Fibroblast of the aortic adventitia (primary cell): Measurements from ENCODE around the gene OMP. TPM values are rescaled to one million over a fixed set of nuclear protein-coding genes. Genes with fewer than 3 reads are reported as not detected.

ENCODE experiments used
- DNase-seq: peaks from one replicate; pipeline ENCODE4 v3.0.0-alpha.2; 2010; ENCODE audit warnings: low read depth
- H3K4me3 ChIP-seq: 2 replicates; pipeline ENCODE4 v1.5.1; 2011; ENCODE audit warnings: low read depth, mild to moderate bottlenecking, control low read depth, low read length, moderate library complexity
- total RNA-seq: library from RNA; depleted of rRNA; stranded (reverse); fragments of >200 nt; gene quantifications from 2 replicates; pipeline ENCODE4 v1.2.3, GENCODE V29; 2012; ENCODE audit warnings: low replicate concordance
- TF ChIP-seq, protein P1 (sequence below): IDR thresholded peaks from 2 replicates; pipeline ENCODE4 v1.5.1; 2011; ENCODE audit warnings: mild to moderate bottlenecking, low read length, control low read depth, inconsistent platforms; ENCODE audit not compliant: insufficient read depth

OMP gene
- total RNA-seq, 1 donor = 1.1 TPM

DNA sequence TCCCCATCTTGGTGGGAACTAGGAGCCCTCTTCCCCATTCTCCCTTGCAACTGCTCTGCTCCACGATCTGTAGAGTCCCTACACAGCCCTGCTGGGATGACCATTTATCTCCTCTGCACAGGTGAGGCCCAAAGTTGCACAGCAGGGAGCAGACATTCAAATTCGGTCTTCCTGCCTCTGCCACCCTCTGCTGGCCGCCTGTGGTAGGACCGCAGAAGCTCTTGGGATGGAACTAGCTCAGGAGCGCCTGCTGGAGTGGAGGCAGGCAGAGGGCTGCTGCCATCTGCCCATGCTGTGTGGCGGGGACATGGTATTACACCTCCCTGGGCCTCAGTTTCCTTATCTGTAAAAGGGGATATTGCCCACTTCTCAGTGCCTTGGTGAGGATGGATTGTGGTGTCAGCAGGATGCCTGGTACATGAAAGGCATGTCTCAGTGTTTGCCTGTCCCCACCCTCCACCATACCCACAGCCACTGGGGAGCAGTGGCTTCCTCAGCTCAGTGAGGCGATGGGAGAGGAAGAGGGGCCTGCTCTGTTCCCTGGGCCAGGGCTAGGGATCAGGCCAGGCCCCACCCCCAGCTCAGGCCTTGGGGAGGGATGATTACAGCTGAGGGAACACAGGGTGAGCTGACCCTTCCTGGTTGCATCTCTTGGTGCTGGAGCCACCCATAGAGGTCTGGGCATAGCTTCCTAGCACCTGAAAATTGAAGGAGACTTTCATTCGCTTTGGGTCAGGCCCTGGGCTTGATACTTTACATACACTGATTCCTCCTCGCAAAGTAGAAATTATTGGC, 11.3 kb upstream of the OMP start:
- peak; percentile 74 for DNase-seq
- no peak overlapping the region for H3K4me3 ChIP-seq
- TF ChIP-seq, protein P1, sequence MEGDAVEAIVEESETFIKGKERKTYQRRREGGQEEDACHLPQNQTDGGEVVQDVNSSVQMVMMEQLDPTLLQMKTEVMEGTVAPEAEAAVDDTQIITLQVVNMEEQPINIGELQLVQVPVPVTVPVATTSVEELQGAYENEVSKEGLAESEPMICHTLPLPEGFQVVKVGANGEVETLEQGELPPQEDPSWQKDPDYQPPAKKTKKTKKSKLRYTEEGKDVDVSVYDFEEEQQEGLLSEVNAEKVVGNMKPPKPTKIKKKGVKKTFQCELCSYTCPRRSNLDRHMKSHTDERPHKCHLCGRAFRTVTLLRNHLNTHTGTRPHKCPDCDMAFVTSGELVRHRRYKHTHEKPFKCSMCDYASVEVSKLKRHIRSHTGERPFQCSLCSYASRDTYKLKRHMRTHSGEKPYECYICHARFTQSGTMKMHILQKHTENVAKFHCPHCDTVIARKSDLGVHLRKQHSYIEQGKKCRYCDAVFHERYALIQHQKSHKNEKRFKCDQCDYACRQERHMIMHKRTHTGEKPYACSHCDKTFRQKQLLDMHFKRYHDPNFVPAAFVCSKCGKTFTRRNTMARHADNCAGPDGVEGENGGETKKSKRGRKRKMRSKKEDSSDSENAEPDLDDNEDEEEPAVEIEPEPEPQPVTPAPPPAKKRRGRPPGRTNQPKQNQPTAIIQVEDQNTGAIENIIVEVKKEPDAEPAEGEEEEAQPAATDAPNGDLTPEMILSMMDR = peak; percentile 94

DNA sequence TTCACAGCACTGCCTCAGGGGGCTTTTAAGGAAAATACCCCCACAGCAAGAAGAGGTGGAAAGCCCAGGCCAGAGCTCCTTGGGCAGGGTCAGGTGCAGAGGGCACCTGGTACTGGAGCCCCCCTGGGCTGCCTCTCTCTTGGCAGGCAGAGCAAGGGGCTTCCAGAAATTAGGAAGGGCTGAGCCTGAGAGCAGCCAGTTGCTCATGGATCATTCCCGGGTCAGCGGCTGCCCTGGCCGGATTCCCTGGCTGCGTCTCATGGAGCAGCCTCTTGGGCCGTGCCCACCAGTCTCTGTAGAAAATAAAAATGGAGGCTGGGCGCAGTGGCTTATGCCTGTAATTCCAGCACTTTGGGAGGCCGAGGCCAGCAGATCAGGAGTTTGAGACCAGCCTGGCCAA, 10.3 kb upstream of the OMP start:
- TF ChIP-seq, protein P1 = no peak
- H3K4me3 ChIP-seq = no peak overlapping the region
- DNase-seq = no peak

DNA sequence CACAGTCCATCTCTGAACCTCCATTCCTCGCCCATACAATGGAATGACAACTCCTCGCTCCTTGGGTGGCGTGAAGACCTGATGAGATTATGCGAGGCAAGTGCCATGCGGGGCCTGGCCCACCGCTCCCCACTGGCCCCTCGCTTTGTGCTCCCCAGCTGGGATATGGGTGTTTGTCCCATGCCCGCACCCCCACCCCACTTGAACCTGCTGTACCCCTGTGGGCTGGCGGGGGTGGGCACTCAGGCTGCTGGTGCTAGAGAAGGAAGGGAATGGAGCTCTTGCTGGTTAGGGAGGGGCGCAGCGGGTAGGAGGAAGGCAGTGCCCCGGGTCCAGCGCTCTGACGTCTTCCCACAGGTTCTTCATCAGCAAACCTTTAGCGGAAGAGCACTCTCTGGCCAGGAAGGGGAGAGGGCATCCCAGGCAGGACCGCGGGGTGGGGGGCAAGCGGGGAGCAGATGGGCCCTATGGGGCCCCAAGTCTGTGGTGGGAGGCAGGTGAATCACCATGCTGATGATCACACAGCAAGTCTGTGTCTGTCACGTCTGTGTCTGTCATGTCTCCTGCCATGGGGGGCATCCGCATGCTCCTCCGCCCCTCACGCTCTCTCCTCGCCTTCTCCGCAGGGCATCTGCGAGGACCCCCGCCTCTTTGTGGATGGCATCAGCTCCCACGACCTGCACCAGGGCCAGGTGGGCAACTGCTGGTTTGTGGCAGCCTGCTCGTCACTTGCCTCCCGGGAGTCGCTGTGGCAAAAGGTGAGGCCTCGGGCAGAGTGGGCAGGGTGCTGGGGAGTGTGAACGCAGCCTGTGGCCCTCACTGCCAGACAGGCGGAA, 9.4 kb upstream of the OMP start:
- TF ChIP-seq, protein P1 = no peak
- no peak for DNase-seq
- no peak overlapping the region for H3K4me3 ChIP-seq

DNA sequence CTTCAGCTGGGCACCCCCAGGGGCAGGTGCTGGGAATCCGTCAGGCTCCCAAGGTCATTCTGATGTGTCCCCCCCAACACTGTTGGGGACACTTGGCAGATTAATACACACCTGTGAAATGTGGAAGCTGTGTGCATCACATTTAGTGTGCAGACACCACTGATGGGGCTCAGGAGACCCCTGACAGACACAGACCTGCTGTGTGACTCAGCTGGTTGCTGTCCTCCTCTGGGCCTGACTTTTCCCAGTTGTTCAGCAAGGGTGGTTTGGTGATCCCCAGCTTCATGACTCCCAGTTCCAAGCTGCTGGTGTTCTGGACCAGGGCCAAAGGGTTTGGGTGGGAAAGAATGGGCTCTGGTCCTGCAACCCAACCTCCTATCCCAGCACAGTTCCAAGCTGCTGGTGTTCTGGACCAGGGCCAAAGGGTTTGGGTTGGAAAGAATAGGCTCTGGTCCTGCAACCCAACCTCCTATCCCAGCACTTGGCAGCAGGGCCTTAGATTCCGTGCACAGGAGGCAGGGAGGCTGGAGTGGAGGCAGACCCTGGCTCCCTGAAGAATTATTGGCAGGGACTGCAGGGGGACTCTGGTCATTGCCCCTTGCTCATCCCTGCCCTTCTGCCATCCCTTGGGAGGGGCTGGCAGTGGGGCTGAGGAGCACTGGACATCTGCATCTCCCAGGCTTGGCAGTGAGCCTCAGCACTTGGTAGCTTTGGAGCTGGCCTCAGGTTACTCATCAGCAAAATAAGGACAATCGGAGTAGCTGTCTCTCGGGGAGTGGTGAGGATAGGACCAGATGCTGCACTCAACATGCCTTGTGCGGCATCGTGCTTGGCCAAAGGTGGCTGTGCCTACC, 8.4 kb upstream of the OMP start:
- TF ChIP-seq, protein P1 = no peak
- peak; percentile 74 for DNase-seq
- H3K4me3 ChIP-seq = no peak overlapping the region

DNA sequence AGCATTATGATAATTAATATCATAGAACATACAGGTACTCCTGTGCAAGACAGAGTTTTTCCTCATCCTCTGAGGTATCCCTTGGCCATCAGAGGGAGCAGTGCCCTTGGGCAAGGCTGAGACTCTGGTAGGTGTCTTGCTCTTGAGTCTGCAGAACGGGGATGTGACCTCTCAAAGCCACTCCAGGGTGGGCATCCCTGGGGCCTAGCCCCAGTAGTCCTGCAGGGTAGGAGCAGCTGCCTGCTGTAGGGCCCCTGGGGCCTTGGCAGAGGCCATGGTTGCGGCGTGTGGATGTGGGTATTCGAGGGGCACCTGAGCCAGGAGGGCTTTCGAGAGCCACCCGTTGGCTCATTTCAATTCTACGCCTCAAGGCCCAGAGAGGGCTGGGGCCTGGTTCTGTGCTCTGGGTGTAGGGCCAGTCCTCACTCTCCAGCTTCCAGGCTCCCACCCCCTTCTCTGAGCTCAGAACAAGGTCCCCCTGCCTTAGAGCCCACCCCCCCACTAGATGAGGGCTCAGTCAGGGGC, 7.7 kb upstream of the OMP start:
- DNase-seq = no peak
- TF ChIP-seq, protein P1 = no peak

More for the DNA sequence above, 7.7 kb upstream of the OMP start:
- H3K4me3 ChIP-seq = no peak overlapping the region
